Subcutaneous abdominal adipose tissue (tissue), 5 donors: ENCODE results near the gene ATP5F1D.
A peak's percentile ranks its signal among the peaks of the same experiment; 100 is the strongest.

Experiments
- H3K27ac ChIP-seq: one replicate; pipeline ENCODE4 v1.7.0; 2013; ENCODE audit warnings: low read depth, mild to moderate bottlenecking, inconsistent platforms, low read length, moderate library complexity
- H3K27me3 ChIP-seq, 5 donors: one replicate each; pipeline ENCODE4 v1.7.0; 2013; ENCODE audit warnings: low read length in 5 of 5, inconsistent platforms in 1 of 5; ENCODE audit not compliant: control insufficient read depth in 5 of 5, insufficient read depth in 4 of 5
- H3K36me3 ChIP-seq, 5 donors: one replicate each; pipeline ENCODE4 v1.7.0; 2013; ENCODE audit warnings: low read length in 5 of 5; ENCODE audit not compliant: control insufficient read depth in 5 of 5, insufficient read depth in 5 of 5
- H3K4me1 ChIP-seq, 5 donors: one replicate each; pipeline ENCODE4 v1.7.0; 2013; ENCODE audit warnings: low read length in 5 of 5, mild to moderate bottlenecking in 3 of 5, moderate library complexity in 1 of 5; ENCODE audit not compliant: control insufficient read depth in 5 of 5, insufficient read depth in 5 of 5
- H3K4me3 ChIP-seq, 5 donors: one replicate each; pipeline ENCODE4 v1.7.0; 2013; ENCODE audit warnings: low read length in 5 of 5, low read depth in 1 of 5
- H3K9ac ChIP-seq, 5 donors: one replicate each; pipeline ENCODE4 v1.7.0; 2013; ENCODE audit warnings: low read length in 5 of 5, mild to moderate bottlenecking in 4 of 5, moderate library complexity in 3 of 5
- H3K9me3 ChIP-seq, 5 donors: one replicate each; pipeline ENCODE4 v1.7.0; 2013; ENCODE audit warnings: low read length in 5 of 5; ENCODE audit not compliant: control insufficient read depth in 5 of 5
- donor health status: healthy.
- donor health status: healthy.
- donor health status: healthy.
- donor health status: healthy.
- donor health status: healthy.

Gene ATP5F1D

DNA sequence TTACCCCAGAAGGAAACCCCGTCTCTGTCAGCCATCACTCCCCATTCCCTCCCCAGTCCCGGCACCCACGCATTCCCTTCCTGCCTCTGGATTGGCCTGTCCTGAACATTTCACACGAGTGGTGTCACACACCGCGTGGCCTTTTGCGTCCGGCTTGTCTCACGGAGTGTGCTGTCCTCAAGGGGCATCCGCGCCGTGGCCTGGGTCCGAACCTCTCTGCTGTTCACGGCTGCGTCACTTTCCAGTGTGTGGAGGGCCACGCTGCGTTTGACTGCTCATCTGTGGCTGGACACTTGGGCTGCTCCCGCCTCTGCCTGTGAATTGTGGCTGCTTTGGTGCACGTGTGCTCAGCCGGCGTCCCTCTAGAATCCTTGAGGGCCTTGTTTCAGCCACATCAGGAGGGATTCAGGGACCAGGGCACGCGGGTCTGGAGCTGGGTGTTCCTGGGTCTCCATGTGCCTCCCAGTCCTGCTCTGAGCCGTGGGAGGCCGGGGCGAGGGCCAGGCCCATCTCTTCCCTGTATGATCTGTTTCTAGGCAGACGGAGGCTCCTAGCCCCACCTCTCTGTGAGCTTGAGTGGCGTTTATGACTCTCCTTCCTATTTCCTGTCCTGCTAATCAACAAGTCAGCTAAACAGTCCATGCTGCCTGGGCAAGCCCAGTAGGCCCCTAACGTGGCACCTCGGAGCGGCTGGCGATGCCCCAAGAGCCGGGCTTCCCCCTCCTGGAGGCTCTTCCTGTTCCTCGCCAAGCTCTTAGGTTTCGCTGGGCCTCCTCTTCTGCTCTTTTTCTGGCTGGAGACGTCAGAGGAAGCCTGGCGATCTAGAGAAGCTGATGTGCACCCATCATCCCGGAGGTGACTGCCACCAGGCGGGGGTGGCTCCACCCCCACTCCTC is 27.9 kb upstream of the ATP5F1D start:
- Histone ChIP-seq H3K27me3 (no peaks in the 10 kb centered on the region), H3K9me3 (no peaks in the 10 kb centered on the region), H3K4me3 (peak overlapping the region in 3 of 5 donors; percentile 12 to 36 (median 17)), H3K36me3 (peaks cover 0 to 18% (median 7%) of the 10 kb centered on the region in 5 donors), H3K27ac (peak overlapping the region; percentile 86), H3K9ac (peak overlapping the region; percentile 35 to 71 (median 56)), H3K4me1 (peaks cover 13 to 83% (median 62%) of the 10 kb centered on the region in 5 donors)

DNA sequence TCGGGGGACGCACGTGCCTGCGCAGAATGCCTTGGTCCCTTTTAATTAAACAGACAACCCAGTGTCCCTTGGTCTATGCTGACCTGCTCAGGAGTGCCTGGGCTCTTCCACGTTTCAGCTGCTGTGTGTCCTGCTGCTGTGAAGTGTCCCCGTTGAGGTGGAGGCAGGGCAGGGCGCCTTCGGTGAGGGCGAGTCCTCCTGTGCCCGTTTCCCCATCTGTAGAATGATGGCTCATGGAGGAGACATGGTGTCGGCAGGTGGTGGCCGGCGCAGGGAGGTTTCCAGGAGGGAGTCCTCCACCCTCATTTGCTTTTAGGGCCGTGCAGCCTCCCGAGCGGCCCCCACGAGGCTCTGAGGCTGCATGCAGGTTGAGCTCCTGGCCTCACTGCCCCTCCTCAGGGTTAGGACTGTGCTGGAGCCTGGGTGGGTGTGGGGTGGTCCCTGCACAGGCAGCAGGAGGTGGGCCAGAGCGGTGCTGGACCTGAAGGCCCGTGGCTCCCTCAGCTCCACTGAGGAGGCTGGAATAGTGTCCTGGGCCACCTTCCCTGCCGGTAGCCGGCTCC is 27.2 kb upstream of the ATP5F1D start:
- H3K27me3 ChIP-seq: no peaks in the 10 kb centered on the region
- H3K9me3 ChIP-seq: no peaks in the 10 kb centered on the region
- peak overlapping the region; percentile 35 to 71 (median 50) for H3K9ac ChIP-seq
- peaks cover 0 to 18% (median 7%) of the 10 kb centered on the region in 5 donors for H3K36me3 ChIP-seq
- peaks cover 13 to 81% (median 56%) of the 10 kb centered on the region in 5 donors for H3K4me1 ChIP-seq
- H3K4me3 ChIP-seq: peak overlapping the region in 2 of 5 donors; percentile 12 to 36
- H3K27ac ChIP-seq: peak overlapping the region; percentile 86

DNA sequence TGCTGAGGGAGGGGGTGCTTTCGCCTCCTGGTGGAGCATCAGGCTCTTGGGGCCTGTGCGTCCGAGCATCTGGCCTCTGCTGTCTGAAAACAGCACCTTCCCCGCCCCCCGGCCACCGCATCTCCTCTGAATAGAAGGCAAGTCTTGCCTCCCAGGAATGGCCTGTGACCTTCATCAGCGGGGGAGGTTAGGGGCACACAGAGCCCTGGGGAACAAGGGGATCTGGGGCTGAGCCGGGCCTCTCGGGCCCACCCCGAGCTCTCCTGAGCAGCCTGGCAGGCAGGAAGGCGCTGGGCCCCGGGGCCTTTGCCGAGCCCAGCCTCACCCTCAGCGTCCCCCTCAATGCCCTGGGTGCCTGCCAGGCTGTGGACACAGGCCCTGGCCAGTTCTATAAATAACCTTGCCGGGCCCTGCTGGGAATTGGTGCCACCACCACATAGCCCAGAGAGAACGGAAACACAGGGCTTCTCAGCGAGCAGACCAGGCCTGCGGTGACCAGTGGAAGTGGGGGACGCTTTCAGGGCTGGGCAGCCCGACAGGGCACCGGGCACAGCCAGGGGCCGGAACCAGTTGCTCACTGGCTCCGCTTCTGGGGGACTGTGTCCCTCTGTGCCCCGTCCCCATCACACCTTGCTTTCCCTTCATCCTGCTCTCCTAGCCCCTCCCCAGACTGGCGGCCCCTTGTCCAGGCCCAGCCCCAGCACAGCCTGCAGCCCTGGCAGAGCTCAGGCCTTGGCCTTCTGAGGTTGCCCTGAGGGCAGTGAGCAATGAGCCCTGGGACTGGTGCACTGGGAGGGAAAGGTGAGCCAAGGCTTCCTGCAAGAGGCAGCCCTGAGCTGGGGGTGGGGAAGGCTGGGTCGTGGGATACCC is 26.5 kb upstream of the ATP5F1D start:
- peaks cover 11 to 78% (median 49%) of the 10 kb centered on the region in 5 donors for H3K4me1 ChIP-seq
- H3K27ac ChIP-seq: peak overlapping the region; percentile 86
- H3K9me3 ChIP-seq: no peaks in the 10 kb centered on the region
- H3K9ac ChIP-seq: peak overlapping the region in 2 of 5 donors; percentile 50 to 71
- H3K4me3 ChIP-seq: peak overlapping the region in 2 of 5 donors; percentile 18 to 19
- no peaks in the 10 kb centered on the region for H3K27me3 ChIP-seq
- H3K36me3 ChIP-seq: peaks cover 0 to 17% (median 5%) of the 10 kb centered on the region in 5 donors

DNA sequence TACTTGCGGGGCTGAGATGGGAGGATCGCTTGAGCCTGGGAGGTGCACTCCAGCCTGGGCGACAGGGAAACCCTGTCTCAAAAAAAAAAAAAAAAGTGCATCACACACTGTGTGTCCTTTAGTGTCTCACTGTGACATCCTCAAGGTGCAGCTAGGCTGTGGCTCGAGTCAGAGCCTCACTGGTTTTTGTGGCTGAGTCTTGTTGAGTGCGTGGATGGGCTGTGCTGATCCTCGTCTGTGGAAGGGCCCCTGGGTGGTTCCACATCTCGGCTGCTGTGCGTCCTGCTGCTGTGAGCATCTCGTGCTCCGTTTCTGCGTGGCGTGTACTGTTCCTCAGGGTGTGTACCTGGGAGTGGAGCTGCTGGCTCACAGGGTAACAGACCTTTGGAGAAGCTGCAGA is 24.8 kb upstream of the ATP5F1D start:
- Histone ChIP-seq H3K4me3 (no peak overlapping the region), H3K36me3 (peaks cover 0 to 29% (median 19%) of the 10 kb centered on the region in 5 donors), H3K27me3 (no peaks in the 10 kb centered on the region), H3K9me3 (no peaks in the 10 kb centered on the region), H3K9ac (no peak overlapping the region), H3K27ac (no peak overlapping the region), H3K4me1 (peaks cover 11 to 71% (median 44%) of the 10 kb centered on the region in 5 donors)

DNA sequence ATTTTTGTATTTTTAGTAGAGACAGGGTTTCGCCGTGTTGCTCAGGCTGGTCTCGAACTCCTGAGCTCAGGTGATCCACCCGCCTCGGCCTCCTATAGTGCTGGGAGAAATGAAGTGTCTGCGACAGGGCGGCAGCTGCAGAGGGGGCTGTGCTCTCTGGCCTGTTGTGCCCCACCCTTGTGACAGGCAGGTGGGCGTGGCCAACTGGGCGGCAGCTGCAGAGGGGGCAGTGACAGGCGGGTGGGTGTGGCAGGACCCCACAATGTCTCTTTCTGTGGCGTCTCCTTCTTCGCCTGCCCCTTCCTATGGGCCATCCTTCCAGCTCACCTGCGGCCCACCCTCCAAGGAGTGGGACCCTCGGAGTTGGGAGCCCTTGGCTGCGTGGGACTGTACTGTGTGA is 24.2 kb upstream of the ATP5F1D start:
- peaks cover 11 to 69% (median 43%) of the 10 kb centered on the region in 5 donors for H3K4me1 ChIP-seq
- H3K27me3 ChIP-seq: no peaks in the 10 kb centered on the region
- no peaks in the 10 kb centered on the region for H3K9me3 ChIP-seq
- H3K9ac ChIP-seq: no peak overlapping the region
- H3K27ac ChIP-seq: peak overlapping the region; percentile 18
- peaks cover 0 to 34% (median 20%) of the 10 kb centered on the region in 5 donors for H3K36me3 ChIP-seq
- H3K4me3 ChIP-seq: no peak overlapping the region

DNA sequence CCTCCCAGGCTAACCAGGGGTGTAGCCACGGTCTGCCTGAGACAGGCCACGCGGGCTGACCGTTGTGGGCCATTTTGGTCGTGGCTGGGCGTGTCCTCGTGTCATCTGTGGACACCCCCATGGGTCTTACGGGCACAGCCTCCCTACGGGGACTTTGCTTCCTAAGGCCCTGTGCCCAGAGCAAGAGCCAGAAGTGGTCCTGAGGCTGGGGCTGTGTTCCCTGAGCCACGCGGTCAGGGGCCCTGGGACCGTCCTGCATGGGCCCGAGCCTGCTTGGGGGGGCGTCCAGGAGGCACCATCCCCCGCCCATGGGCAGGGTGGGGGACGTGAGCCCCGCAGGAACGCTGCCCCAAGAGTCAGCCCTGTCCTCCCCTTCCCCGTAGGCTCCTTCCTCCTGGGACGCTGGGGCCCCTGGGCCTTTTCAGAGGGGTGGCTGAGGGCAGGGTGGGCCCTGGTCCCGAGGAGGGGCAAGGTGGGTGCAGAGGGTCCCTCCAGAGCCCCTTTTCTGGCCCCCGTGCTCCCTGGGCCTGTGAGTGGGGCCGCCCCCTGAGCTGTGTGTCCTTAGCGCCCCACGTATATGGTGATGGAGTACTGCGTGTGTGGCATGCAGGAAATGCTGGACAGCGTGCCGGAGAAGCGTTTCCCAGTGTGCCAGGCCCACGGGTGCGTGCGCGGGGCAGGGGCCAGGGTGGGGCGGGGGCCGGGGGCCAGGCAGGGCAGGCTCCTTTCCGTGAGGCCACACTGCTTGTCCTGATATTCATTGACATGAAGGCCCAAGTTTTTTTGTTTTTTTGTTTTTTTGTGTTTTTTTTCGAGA is 22.6 kb upstream of the ATP5F1D start:
- Histone ChIP-seq H3K9ac (no peak overlapping the region), H3K27me3 (no peaks in the 10 kb centered on the region), H3K4me3 (no peak overlapping the region), H3K27ac (peak overlapping the region; percentile 18), H3K4me1 (peaks cover 6 to 64% (median 34%) of the 10 kb centered on the region in 5 donors), H3K36me3 (peaks cover 0 to 44% (median 31%) of the 10 kb centered on the region in 5 donors), H3K9me3 (no peaks in the 10 kb centered on the region)

DNA sequence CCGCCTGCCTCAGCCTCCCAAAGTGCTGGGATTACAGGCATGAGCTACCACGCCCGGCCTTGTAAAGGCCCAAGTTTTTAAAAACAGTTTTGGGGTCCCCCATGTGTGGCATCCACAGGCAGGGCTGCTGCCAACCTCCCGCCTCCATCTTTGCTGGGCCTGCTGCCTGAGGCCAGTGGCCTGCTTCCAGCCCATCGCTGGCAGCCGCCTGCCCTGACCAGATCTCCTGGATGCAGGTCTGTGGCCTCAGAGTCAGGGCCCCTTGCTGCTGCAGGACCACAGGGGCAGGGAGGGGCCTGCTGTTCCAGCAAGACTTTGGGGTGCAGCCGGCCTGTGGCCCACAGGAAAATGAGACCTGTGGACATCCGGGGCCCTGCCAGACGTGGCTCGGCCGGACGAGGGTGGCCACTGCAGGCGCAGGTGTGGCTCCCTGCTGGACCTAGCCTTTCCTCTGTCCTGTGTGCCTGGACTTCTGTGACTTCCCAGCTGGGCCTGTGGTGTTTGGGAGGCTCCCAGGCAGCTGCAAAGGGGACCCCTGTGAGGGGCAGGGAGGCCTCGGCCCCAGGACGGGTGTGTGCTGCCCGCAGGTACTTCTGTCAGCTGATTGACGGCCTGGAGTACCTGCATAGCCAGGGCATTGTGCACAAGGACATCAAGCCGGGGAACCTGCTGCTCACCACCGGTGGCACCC is 21.6 kb upstream of the ATP5F1D start:
- H3K27me3 ChIP-seq: no peaks in the 10 kb centered on the region
- no peak overlapping the region for H3K27ac ChIP-seq
- H3K36me3 ChIP-seq: peaks cover 0 to 53% (median 38%) of the 10 kb centered on the region in 5 donors

DNA sequence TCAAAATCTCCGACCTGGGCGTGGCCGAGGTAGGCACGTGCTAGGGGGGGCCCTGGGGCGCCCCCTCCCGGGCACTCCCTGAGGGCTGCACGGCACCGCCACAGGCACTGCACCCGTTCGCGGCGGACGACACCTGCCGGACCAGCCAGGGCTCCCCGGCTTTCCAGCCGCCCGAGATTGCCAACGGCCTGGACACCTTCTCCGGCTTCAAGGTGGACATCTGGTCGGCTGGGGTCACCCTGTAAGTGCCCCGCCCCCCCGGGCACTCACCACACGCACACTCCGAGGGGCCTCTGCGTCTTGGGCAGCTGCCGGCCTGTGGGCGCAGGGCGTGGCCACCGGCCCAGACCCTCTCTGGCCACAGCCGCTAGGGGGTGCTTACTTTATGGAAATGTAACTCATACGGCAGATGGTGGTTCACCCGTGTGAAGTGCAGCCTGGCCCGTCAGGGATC is 21.0 kb upstream of the ATP5F1D start:
- Histone ChIP-seq H3K4me1 (peaks cover under 1 to 48% (median 19%) of the 10 kb centered on the region in 5 donors), H3K9ac (no peak overlapping the region), H3K27ac (no peak overlapping the region)

More for the DNA sequence above, 21.6 kb upstream of the ATP5F1D start:
- Histone ChIP-seq H3K9ac (no peak overlapping the region), H3K9me3 (no peaks in the 10 kb centered on the region), H3K4me1 (peaks cover 2 to 54% (median 24%) of the 10 kb centered on the region in 5 donors), H3K4me3 (no peak overlapping the region)

More for the DNA sequence above, 21.0 kb upstream of the ATP5F1D start:
- H3K36me3 ChIP-seq: peaks cover 0 to 57% (median 39%) of the 10 kb centered on the region in 5 donors
- no peak overlapping the region for H3K4me3 ChIP-seq
- H3K9me3 ChIP-seq: no peaks in the 10 kb centered on the region
- H3K27me3 ChIP-seq: no peaks in the 10 kb centered on the region
